Rectal smooth muscle tissue (tissue), 1 donor: ENCODE measurements around the gene BCL2L12.
A peak's percentile ranks its signal among the peaks of the same experiment; 100 is the strongest.

Source experiments
- H3K27ac ChIP-seq: one replicate; pipeline ENCODE4 v1.7.0; 2013; ENCODE audit warnings: low read depth, low read length, inconsistent platforms
- H3K27me3 ChIP-seq: one replicate; pipeline ENCODE4 v1.7.0; 2013; ENCODE audit warnings: low read length; ENCODE audit not compliant: control insufficient read depth, insufficient read depth
- H3K36me3 ChIP-seq: one replicate; pipeline ENCODE4 v1.7.0; 2013; ENCODE audit warnings: low read length; ENCODE audit not compliant: control insufficient read depth, insufficient read depth
- H3K4me1 ChIP-seq: one replicate; pipeline ENCODE4 v1.7.0; 2013; ENCODE audit warnings: low read length; ENCODE audit not compliant: control insufficient read depth, insufficient read depth
- H3K4me3 ChIP-seq: one replicate; pipeline ENCODE4 v1.7.0; 2013; ENCODE audit warnings: low read length
- H3K9ac ChIP-seq: one replicate; pipeline ENCODE4 v1.7.0; 2013; ENCODE audit warnings: low read length

Gene BCL2L12

DNA sequence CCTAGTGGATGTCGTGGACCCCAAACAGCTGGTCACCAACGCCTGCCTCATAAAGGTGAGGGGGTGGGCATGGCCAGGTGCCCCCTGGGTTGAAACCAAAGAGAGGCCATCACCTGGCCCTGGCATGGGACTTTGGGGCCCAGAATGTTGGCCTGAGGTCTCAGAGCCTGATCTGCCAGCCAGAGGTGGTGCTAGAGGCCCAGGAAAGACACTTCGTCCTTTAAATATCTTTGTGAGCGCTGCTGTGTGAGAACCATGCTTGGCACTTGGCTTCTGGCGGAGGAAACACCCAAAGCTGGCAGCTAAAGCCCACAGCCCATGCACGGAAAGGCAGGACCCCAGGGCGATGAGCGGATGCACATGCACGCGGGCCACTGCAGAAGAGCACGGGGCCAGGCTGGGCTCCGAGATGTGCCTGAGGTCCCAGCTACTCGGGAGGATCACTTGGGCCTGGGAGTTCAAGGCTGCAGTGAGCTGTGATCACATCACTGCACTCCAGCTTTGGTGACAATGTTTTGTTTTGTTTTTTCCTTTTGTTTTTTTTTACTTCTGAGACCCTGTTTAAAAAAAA, 19.3 kb downstream of the BCL2L12 start:
- H3K4me1 ChIP-seq = peaks cover 8% of the 10 kb centered on the region
- no peak overlapping the region for H3K27ac ChIP-seq
- no peak overlapping the region for H3K9ac ChIP-seq
- H3K4me3 ChIP-seq = no peak overlapping the region
- H3K36me3 ChIP-seq = peaks cover 25% of the 10 kb centered on the region
- H3K27me3 ChIP-seq = peaks cover 7% of the 10 kb centered on the region

DNA sequence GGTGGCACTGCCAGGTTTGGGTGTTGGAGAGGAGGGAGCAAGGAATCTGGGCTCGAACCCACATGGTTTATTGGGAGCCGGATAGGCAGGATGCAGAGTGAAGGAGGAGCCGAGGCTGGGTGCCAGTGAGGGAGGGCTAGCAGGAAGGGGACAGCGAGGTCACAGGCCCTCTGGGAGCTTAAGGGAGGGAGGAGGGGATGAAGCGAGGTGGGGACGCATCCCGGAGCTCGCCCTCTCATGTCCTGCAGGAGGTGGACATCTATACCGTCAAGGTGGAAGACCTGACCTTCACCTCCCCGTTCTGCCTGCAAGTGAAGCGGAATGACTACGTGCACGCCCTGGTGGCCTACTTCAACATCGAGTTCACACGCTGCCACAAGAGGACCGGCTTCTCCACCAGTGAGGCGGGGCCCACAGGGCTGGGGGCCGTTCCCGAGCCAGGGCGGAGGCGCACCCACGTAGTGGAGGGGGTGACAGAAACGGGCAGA, 20.2 kb downstream of the BCL2L12 start:
- no peak overlapping the region for H3K9ac ChIP-seq
- H3K36me3 ChIP-seq = peaks cover 25% of the 10 kb centered on the region
- peaks cover 7% of the 10 kb centered on the region for H3K4me1 ChIP-seq

DNA sequence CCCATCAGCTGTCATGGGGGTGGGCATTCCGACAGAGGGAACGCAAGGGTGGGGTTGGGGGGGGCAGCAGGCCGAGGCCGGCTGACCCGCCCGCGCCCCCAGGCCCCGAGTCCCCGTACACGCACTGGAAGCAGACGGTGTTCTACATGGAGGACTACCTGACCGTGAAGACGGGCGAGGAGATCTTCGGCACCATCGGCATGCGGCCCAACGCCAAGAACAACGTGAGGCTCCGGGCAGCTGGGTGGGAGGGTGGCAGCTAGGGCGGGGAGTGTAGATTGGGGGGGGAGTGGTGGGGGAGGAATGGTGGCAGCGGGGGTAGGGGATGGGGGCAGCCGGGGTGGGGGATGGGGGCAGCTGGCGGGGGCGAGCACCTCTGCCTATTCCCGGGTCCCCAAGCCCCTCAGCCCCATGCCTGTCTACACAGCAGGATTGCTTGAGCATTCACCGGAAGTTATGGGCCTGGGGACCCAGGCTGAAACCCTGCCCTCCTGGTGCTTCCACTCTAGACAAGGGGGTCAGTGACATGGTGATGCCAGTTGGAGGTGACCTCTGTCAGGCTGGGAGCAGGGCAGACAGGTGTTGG, 20.9 kb downstream of the BCL2L12 start:
- no peak overlapping the region for H3K9ac ChIP-seq
- H3K4me1 ChIP-seq = peaks cover 7% of the 10 kb centered on the region
- H3K27ac ChIP-seq = no peak overlapping the region
- H3K27me3 ChIP-seq = peaks cover 10% of the 10 kb centered on the region
- H3K4me3 ChIP-seq = no peak overlapping the region
- peaks cover 25% of the 10 kb centered on the region for H3K36me3 ChIP-seq

More for the DNA sequence above, 20.2 kb downstream of the BCL2L12 start:
- no peak overlapping the region for H3K27ac ChIP-seq
- H3K4me3 ChIP-seq = no peak overlapping the region
- peaks cover 10% of the 10 kb centered on the region for H3K27me3 ChIP-seq

DNA sequence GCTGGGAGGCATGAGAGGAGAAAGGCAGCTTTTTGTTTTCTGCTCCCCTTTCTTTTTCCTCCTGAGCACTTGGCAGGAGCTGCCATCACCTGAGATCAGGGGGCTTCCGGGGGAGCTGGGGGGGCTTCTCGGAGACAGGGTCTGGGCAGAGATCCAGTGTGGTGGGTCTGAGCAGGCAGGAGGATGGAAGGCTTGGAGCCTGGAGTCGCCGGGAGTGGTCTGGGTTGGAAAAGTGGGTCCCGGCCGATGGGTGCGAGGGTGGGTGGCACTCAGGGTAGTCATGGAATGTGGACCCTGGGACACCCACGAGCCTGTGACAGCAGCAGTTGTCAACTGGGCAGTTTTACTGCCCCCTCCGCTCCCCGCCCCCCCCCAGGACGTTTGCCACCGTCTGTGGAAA, 21.4 kb downstream of the BCL2L12 start:
- Histone ChIP-seq H3K4me1 (peaks cover 7% of the 10 kb centered on the region), H3K36me3 (peaks cover 20% of the 10 kb centered on the region), H3K4me3 (no peak overlapping the region), H3K9ac (no peak overlapping the region), H3K27ac (no peak overlapping the region), H3K27me3 (peaks cover 10% of the 10 kb centered on the region)

DNA sequence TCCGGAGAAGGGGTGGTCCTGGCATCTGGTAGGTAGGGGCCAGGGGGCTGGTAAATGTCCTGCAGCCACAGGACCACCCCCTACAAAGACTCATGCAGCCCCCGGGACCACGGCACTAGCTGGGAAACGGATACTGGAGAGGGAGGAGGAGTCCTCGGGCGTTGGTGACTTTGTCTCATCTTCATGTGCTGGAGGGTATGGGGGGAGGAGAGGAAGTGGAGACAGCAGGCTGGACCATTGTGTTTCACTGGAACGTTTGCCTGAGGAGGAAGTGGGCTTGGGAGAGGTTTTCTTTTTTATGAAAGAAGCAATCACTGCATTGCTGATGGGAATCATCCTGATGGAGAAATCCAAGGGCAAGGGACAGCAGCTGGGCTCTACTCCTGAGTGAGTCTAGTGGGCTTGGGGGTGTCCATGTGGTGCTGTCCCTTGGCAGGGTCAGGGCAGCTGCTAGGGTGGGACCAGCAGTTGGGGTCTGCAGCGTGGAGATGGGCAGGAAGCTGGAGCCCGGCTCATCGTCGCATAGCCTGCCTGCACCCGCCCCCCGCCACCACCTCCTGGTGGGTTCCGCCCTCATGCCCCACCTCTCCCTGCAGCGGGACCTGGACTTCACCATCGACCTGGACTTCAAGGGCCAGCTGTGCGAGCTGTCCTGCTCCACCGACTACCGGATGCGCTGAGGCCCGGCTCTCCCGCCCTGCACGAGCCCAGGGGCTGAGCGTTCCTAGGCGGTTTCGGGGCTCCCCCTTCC, 22.0 kb downstream of the BCL2L12 start:
- Histone ChIP-seq H3K4me1 (peaks cover 7% of the 10 kb centered on the region), H3K27ac (no peak overlapping the region), H3K36me3 (peaks cover 17% of the 10 kb centered on the region), H3K9ac (no peak overlapping the region), H3K4me3 (no peak overlapping the region), H3K27me3 (peaks cover 10% of the 10 kb centered on the region)

DNA sequence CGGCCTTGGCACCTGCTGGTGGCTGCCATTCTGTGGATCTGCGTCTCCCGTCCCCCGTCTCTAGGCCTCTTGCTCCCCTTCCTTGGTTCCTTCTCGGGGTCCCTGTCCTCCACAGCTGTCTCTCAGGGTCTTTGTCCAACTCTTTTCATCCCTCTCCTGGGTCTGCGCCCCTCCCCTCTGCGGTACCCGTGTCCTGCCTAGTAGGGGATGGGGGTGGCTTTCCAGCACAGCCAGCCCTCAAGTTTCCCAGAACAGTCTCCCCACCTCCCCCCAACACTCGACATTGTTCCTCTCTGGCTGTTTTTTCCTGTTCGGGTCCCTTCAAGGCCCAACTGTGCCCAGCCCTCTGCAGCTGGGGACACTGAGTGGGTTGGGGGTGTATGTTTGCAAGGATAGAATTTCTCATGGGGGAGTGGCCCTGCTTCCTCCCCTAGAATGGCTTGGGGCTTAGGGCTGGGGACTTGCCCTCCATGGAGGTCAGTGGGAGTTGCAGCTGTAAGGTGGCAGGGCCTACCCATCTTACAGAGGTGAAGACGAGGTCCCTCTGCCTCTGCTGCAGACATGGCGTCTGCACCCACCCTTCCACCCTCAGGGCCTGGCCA, 22.9 kb downstream of the BCL2L12 start:
- Histone ChIP-seq H3K27ac (no peak overlapping the region), H3K4me3 (no peak overlapping the region), H3K9ac (no peak overlapping the region), H3K4me1 (peaks cover 7% of the 10 kb centered on the region), H3K27me3 (peaks cover 10% of the 10 kb centered on the region), H3K36me3 (peaks cover 15% of the 10 kb centered on the region)

DNA sequence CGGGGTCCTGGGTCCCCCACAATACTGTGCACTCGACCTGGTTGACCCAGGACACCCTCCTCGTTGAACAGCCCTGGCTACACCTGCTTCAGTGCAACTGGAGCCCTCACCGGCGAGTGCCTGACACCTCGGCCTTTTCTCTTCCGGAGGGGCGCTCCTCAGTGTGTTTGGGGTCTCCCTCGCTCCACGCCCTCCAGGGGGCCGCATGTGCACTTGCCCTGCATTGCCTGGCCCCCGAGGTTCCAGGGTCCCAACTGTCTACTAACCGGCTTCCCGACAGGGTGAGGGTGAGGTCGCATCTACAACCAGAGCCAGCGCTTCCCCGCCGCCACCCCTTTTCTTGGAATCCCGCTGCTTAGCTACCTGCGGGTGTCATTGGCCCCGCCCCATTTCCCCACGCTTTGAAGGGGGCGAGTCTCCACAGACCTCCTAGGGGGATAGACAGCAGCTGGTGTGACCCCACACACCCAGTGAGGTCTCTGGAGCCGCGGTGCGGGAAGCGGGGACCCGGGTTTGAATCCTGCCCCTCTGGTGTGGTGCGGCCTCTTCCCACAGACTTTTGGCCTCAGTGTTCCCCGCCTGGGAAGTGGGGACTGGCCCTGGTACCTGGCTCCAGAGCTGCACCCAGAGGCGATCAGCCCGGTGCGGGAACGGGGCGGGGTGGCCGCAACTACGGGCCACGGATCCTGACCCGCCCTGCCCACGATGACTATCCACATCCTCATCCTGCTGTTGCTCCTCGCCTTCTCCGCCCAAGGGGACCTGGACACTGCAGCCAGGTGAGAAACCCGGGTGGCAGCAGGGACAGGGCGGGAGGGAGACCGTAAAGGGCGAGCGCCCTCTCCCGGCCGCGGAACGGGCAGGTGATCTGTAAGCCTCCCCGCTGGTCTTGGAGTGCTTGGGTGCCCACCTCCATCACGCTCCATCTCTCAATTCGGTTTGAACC, 23.7 kb downstream of the BCL2L12 start, which contains the start of gene ADM5:
Gene ADM5 (plus strand): TSS at position 462 of the 946 bp plus-strand sequence. CDS start 244 bp downstream, at position 706.
- peaks cover 7% of the 10 kb centered on the region for H3K4me1 ChIP-seq
- H3K4me3 ChIP-seq = peak within 1 kb of the TSS; percentile 46
- H3K36me3 ChIP-seq = peaks cover 8% of the 10 kb centered on the region
- peaks cover 10% of the 10 kb centered on the region for H3K27me3 ChIP-seq
- H3K9ac ChIP-seq = no peak within 1 kb of the TSS
- no peak within 1 kb of the TSS for H3K27ac ChIP-seq

DNA sequence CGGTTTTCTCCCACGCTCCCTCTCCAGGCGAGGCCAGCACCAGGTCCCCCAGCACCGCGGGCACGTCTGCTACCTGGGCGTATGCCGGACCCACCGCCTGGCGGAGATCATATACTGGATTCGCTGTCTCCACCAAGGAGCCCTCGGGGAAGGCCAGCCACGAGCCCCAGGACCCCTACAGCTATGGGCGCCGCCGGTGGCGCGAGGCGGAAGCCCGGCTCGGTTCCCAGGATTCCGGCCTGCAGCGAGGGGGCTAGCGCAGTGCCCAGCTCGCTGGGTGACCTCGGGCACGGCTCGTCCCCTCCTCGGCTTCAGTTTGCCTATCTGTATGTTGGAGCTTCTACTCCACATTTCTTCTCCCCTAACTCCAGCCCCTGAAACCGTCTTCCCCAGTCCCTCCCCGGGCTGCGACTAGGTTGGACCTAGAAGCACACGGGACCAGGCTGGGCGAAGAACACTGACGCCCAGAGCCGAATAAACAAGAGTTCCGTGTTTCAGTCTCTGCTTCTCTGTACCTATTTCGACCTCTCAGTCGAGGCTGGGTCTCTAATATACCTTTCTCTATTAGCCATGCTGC, 24.4 kb downstream of the BCL2L12 start:
- Histone ChIP-seq H3K27me3 (peaks cover 10% of the 10 kb centered on the region), H3K4me3 (peak overlapping the region; percentile 46), H3K36me3 (peaks cover 3% of the 10 kb centered on the region), H3K4me1 (peaks cover 7% of the 10 kb centered on the region), H3K27ac (no peak overlapping the region), H3K9ac (no peak overlapping the region)

DNA sequence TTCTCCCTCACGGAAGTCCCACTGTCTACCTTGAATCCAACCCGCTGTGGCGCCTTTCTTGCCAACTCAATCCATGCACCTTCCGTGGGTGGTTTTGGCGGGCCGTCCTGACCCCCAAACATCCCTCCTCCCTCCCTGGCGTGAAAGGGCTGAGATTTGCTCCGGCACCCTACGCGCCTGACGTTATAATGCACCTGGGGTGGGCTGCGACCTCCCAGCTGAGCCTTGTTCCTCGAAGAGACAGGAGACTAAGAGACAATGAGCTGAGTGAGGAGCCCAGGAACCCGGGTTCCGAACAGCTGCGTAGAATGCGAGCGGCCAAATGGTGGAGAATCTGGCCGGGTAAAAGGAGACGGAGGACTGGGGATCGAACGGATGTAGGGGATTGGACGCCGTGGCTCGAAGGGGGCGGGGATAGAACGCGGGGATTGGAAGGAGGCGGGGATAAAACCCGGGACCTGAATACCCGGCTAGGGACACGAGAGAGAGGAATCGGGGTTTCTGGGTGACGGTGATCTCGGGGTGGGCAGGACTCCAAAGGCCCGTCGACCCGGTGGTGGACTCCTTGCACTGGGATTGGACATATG, 25.0 kb downstream of the BCL2L12 start, which contains the start of gene CPT1C:
Gene CPT1C (plus strand): TSS at position 461 of the 587 bp plus-strand sequence. CDS start 1,137 bp downstream, outside the sequence.
- H3K9ac ChIP-seq = no peak within 1 kb of the TSS
- H3K4me1 ChIP-seq = peaks cover 7% of the 10 kb centered on the region
- peaks cover 2% of the 10 kb centered on the region for H3K36me3 ChIP-seq
- peaks cover 10% of the 10 kb centered on the region for H3K27me3 ChIP-seq
- H3K27ac ChIP-seq = no peak within 1 kb of the TSS
- peak within 1 kb of the TSS; percentile 46 for H3K4me3 ChIP-seq

DNA sequence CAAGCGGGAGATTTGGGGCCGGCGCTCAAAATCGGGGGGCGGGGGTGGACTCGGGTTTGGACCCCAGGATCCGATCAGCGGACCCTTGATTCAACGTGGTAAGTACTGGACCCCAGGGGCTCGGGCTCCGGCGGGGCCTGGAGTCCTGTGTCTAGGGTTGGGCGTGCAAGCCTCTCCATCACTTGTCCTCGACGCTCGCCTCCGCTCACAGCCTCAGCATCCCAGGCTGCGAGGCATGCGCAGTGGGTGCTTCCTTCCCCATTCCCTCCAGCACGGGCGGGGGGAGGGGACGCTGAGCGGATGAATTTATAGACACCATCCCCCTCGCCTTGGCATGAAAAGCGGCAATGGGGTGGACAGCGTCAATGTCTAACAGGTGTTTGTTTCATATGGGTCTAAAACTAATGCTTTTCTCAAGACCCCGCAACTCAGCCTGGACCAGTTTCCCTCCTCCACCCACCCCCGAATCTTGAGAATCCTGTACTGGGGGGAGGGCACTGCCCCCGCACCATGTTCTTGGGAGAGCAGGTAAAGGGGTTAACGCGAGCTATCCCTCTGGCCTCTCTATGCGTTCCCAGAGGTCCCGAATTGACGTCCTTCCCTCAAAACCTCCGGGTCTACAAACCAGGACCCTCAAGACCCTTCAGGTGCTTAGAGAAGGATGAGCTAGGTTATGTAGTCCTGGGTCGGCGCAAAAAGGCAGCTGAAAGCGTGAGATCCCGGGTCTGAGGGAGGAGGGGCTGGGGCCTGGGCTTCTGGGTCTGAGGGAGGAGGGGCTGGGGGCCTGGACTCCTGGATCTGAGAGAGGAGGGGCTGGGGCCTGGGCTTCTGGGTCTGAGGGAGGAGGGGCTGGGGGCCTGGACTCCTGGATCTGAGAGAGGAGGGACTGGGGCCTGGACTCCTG, 25.8 kb downstream of the BCL2L12 start:
- Histone ChIP-seq H3K36me3 (peaks cover 2% of the 10 kb centered on the region), H3K27ac (no peak overlapping the region), H3K9ac (no peak overlapping the region)

More for the DNA sequence above, 25.8 kb downstream of the BCL2L12 start:
- peaks cover 7% of the 10 kb centered on the region for H3K4me1 ChIP-seq
- H3K27me3 ChIP-seq = peaks cover 10% of the 10 kb centered on the region
- H3K4me3 ChIP-seq = peak overlapping the region; percentile 46
